GM12878 (cell line): ENCODE measurements around the gene OCA2. TPM values are rescaled to one million over a fixed set of nuclear protein-coding genes. Genes with fewer than 3 reads are reported as not detected.

Source experiments
- ATAC-seq: fragments of 200-7000 bp; cut with Tn5 transposase; 3 replicates; pipeline ENCODE4 v1.9.1; 2020; ENCODE audit warnings: mild to moderate bottlenecking, moderate library complexity
- BruUV-seq: library from RNA; stranded (reverse); fragments of 400-500 nt; replicated peaks from 2 replicates; lab custom pipeline; 2021; lab: Mats Ljungman, UMichigan
- CTCF ChIA-PET: fragments of 300-600 bp; sonication (Branson Sonifier 250); formaldehyde crosslinking; extraction: SDS; loops from one replicate; lab custom pipeline; 2021; ENCODE audit warnings: inconsistent platforms; lab: Yijun Ruan, JAX
- POLR2A ChIA-PET: fragments of 350-600 bp; formaldehyde crosslinking; extraction: SDS; loops from one replicate; lab custom pipeline; 2021; ENCODE audit warnings: inconsistent platforms; lab: Charles Lee
- RAD21 ChIA-PET: fragments of 300-600 bp; sonication (Branson Sonifier 250); formaldehyde crosslinking; loops from one replicate; lab custom pipeline; 2023; ENCODE audit warnings: antibody characterized with exemption; ENCODE audit not compliant: unreplicated experiment; lab: Charles Lee
- SMC1A ChIA-PET: fragments of 300-600 bp; sonication (Branson Sonifier 250); formaldehyde crosslinking; loops from one replicate; lab custom pipeline; 2023; ENCODE audit not compliant: unreplicated experiment, uncharacterized antibody; lab: Charles Lee
- DNase-seq: peaks from one replicate; pipeline ENCODE4 v3.0.0-alpha.2; 2011; ENCODE audit warnings: low read depth, low spot score
- FAIRE-seq: peaks from 3 replicates; lab custom pipeline; 2011; peaks lifted over from hg19 to GRCh38; lab: Jason Lieb, UNC
- H2AFZ ChIP-seq: 2 replicates; pipeline ENCODE4 v1.6.0; 2011; ENCODE audit warnings: low read depth, low read length, control low read depth; ENCODE audit not compliant: control insufficient read depth
- H3K27ac ChIP-seq: 2 replicates; pipeline ENCODE4 v1.5.1; 2011; ENCODE audit warnings: control low read depth; ENCODE audit not compliant: control insufficient read depth, insufficient read depth
- H3K27me3 ChIP-seq, 2 experiments: replicated peaks in 1 of 2; 2 replicates each; pipeline versions ENCODE4 v1.6.0 to v1.6.1; 2011; ENCODE audit warnings: low read length in 1 of 2; ENCODE audit not compliant: control insufficient read depth in 2 of 2, insufficient read depth in 2 of 2
- H3K36me3 ChIP-seq, 2 experiments: 2 replicates each; pipeline ENCODE4 v1.5.1; 2011; ENCODE audit warnings: low read length in 1 of 2; ENCODE audit not compliant: control insufficient read depth in 2 of 2, insufficient read depth in 2 of 2
- H3K4me1 ChIP-seq: 2 replicates; pipeline ENCODE4 v1.6.1; 2011; ENCODE audit warnings: mild to moderate bottlenecking, low read length, moderate library complexity, mixed read lengths; ENCODE audit not compliant: control insufficient read depth, insufficient read depth
- H3K4me2 ChIP-seq: 2 replicates; pipeline ENCODE4 v1.6.0; 2011; ENCODE audit warnings: control low read depth; ENCODE audit not compliant: control insufficient read depth, insufficient read depth
- H3K4me3 ChIP-seq: fragments of 200-600 bp; sonication (generic); 2 replicates; pipeline ENCODE4 v1.5.1; 2016
- H3K79me2 ChIP-seq: 2 replicates; pipeline ENCODE4 v1.6.0; 2011; ENCODE audit warnings: low read length; ENCODE audit not compliant: control insufficient read depth, insufficient read depth
- H3K9ac ChIP-seq: 2 replicates; pipeline ENCODE4 v1.8.0; 2011; ENCODE audit warnings: low read length, control low read depth, mixed read lengths; ENCODE audit not compliant: control insufficient read depth, insufficient read depth
- H3K9me3 ChIP-seq: replicated peaks from 3 replicates; pipeline ENCODE4 v1.5.1; 2011; ENCODE audit warnings: mild to moderate bottlenecking, low read length; ENCODE audit not compliant: control insufficient read depth, insufficient read depth
- H4K20me1 ChIP-seq: 2 replicates; pipeline ENCODE4 v1.6.0; 2011; ENCODE audit not compliant: control insufficient read depth, insufficient read depth
- CUX1 ChIP-seq: IDR thresholded peaks from 2 replicates; pipeline ENCODE4 v1.6.1; 2012; ENCODE audit warnings: improper control_type of control experiment, low read depth, low read length; ENCODE audit not compliant: insufficient replicate concordance
- ESRRA ChIP-seq: IDR thresholded peaks from 2 replicates; pipeline ENCODE4 v1.6.1; 2012; ENCODE audit warnings: mild to moderate bottlenecking, low read length, improper control_type of control experiment
- GABPA ChIP-seq: IDR thresholded peaks from 2 replicates; pipeline ENCODE4 v1.6.1; 2014; ENCODE audit warnings: antibody characterized with exemption, low read depth, mild to moderate bottlenecking, inconsistent platforms
- RUNX3 ChIP-seq: IDR thresholded peaks from 2 replicates; pipeline ENCODE4 v1.6.1; 2012; ENCODE audit warnings: low read length, inconsistent platforms
- SIN3A ChIP-seq: IDR thresholded peaks from 2 replicates; pipeline ENCODE4 v1.6.1; 2012; ENCODE audit warnings: low read depth, low read length, improper control_type of control experiment
- SMARCA5 ChIP-seq: fragments of 450-650 bp; IDR thresholded peaks from 2 replicates; pipeline ENCODE4 v1.6.1; 2017; ENCODE audit warnings: mild to moderate bottlenecking
- ZBED1 ChIP-seq: IDR thresholded peaks from 2 replicates; pipeline ENCODE4 v1.6.1; 2016; ENCODE audit warnings: borderline replicate concordance
- ZNF207 ChIP-seq: fragments of 450-650 bp; IDR thresholded peaks from 2 replicates; pipeline ENCODE4 v1.6.1; 2014; ENCODE audit warnings: antibody characterized with exemption, mild to moderate bottlenecking, borderline replicate concordance
- ZSCAN29 ChIP-seq: fragments of 450-650 bp; IDR thresholded peaks from 2 replicates; pipeline ENCODE4 v1.6.1; 2017; ENCODE audit warnings: mild to moderate bottlenecking, moderate library complexity
- WGBS: methylation state at CpG from one replicate; pipeline ENCODE4 v1.1.6; 2016; ENCODE audit warnings: low lambda C conversion rate; ENCODE audit not compliant: insufficient replicate concordance, insufficient coverage; ENCODE audit errors: missing lambda C conversion rate; 5-methylcytosine and 5-hydroxymethylcytosine counted together
- in situ Hi-C: fragments of 300-500 bp; cut with MboI; formaldehyde crosslinking; loops from 9 replicates; pipeline ENCODE4 v1.14.3; 2018; ENCODE audit warnings: mixed read lengths
- intact Hi-C: fragments of 100-400 bp; cut with micrococcal nuclease; formaldehyde crosslinking; loops from one replicate; pipeline ENCODE4 v1.14.2; 2022; ENCODE audit not compliant: unreplicated experiment
- polyA plus RNA-seq, 11 experiments: library from polyadenylated mRNA; depleted of rRNA in 4 of 11; unstranded in 6 of 11; stranded (reverse) in 5 of 11; fragments of >200 nt; fragmentation: Nextera tagmentation in 4 of 11; fragmentation: Illumina TruSeq in 1 of 11; extraction: Ambion mirVana in 4 of 11; extraction: Trizol in 1 of 11; gene quantifications; 1 replicate in 1 of 11; 2 replicates in 10 of 11; pipeline versions ENCODE4 v1.2.1 to v1.2.3, GENCODE V29; 2011 to 2016; ENCODE audit warnings: inconsistent platforms in 2 of 11, missing spikeins in 2 of 11, low read depth in 1 of 11
- total RNA-seq, 4 experiments: library from RNA; depleted of rRNA in 3 of 4; stranded (reverse); fragments of >200 nt in 3 of 4; fragmentation: Illumina TruSeq in 1 of 4; extraction: Trizol in 1 of 4; gene quantifications; 2 replicates each; pipeline versions ENCODE4 v1.2.1 to v1.2.3, GENCODE V29; 2013 to 2021

The OCA2 gene
- total and polyA plus RNA-seq, 10 of the 15 experiments (the other 5 are each of a cell fraction or from before 2014, with no cell fraction given): 0.04 to 1.8 TPM; not detected in 8

GRCh38 chr15:27722102-27722501 lies 377.0 kb downstream of the OCA2 start:
- Histone ChIP-seq H4K20me1 (no peaks in the 10 kb centered on the region), H3K9me3 (no peaks in the 10 kb centered on the region; the same call in 2 of the 3 replicates), H3K9ac (no peak overlapping the region), H3K79me2 (no peaks in the 10 kb centered on the region), H3K4me3 (no peak overlapping the region), H3K27me3 (no peaks in the 10 kb centered on the region), H3K4me2 (no peak overlapping the region), H3K36me3 (no peaks in the 10 kb centered on the region), H3K27ac (no peak overlapping the region), H3K4me1 (no peaks in the 10 kb centered on the region)
- CTCF ChIA-PET: no interaction called here
- BruUV-seq: no TSS peak
- intact Hi-C loops: no loop called here
- DNase-seq: no peak
- WGBS: 45% methylated on average over 9 of the region's 9 CpGs
- RAD21 ChIA-PET: no interaction called here
- no peak for TF ChIP-seq ZSCAN29
- TF ChIP-seq CUX1: no peak
- no peak for TF ChIP-seq SIN3A
- no peak for TF ChIP-seq ESRRA
- no peak for TF ChIP-seq GABPA
- no peak for TF ChIP-seq ZBED1
- TF ChIP-seq ZNF207: no peak
- no peak for TF ChIP-seq RUNX3
- TF ChIP-seq SMARCA5: no peak
- TF ChIP-seq, all 136 proteins: peak for 0
- ATAC-seq (no peak), FAIRE-seq (no peak)
- SMC1A ChIA-PET: no interaction called here
- POLR2A ChIA-PET: no interaction called here
- in situ Hi-C loops: no loop called here
- H2AFZ ChIP-seq: no peak overlapping the region
